ENCODE data around the gene KANSL2. TPM values are rescaled to one million over a fixed set of nuclear protein-coding genes. Genes with fewer than 3 reads are reported as not detected.
A peak's percentile ranks its signal among the peaks of the same experiment; 100 is the strongest.

KANSL2 gene
- total and polyA plus RNA-seq, 2 of the 13 experiments (the other 11 are each of a cell fraction or from before 2014, with no cell fraction given): 24.1 to 41.3 TPM

DNA sequence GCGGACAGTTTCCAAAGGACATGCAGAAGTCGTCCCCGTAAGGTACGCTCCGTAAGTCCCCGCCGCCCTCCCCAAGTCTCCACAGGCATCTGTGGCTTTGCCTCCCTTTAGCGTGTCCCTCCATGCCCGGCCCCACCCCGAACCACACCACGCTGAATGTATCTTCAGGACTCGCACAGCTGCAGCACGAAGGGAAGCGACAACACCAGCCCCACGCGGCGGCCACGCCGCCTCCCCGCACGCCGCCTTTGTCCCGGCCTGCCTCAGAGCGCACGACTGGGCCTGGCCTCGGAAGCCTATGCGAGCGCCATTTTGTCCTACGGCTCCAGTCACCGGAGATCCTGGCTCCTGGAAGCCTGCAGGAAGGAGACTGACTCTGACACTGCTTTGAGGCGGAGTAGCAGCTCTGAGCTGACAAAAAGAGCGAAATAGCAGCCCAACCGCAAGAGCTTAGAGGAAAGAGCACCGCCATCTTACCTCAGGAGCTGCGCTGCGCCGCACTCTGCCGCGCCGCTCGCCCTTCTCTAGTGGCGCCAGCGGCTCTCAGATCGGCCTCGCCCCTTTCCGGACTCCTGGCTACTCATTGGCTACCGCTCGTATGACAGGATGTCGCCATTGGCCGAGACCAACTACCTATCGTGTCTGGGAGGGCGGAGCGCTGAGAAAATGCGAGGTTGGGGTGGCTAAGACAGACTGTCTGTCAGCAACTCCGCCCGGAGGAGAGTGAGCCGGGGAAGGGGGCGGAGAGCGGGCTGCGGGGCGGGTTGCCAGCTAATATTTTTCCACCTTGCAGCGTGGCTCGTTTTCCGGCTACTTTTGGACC, at the start of gene KANSL2 (continued):
- TF ChIP-seq, protein P1, sequence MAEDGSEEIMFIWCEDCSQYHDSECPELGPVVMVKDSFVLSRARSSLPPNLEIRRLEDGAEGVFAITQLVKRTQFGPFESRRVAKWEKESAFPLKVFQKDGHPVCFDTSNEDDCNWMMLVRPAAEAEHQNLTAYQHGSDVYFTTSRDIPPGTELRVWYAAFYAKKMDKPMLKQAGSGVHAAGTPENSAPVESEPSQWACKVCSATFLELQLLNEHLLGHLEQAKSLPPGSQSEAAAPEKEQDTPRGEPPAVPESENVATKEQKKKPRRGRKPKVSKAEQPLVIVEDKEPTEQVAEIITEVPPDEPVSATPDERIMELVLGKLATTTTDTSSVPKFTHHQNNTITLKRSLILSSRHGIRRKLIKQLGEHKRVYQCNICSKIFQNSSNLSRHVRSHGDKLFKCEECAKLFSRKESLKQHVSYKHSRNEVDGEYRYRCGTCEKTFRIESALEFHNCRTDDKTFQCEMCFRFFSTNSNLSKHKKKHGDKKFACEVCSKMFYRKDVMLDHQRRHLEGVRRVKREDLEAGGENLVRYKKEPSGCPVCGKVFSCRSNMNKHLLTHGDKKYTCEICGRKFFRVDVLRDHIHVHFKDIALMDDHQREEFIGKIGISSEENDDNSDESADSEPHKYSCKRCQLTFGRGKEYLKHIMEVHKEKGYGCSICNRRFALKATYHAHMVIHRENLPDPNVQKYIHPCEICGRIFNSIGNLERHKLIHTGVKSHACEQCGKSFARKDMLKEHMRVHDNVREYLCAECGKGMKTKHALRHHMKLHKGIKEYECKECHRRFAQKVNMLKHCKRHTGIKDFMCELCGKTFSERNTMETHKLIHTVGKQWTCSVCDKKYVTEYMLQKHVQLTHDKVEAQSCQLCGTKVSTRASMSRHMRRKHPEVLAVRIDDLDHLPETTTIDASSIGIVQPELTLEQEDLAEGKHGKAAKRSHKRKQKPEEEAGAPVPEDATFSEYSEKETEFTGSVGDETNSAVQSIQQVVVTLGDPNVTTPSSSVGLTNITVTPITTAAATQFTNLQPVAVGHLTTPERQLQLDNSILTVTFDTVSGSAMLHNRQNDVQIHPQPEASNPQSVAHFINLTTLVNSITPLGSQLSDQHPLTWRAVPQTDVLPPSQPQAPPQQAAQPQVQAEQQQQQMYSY (CRISPR knock-in tag; IDR thresholded peaks at IDR 0.05): peak; percentile 37; the same call in 1 of the 2 replicates
- TF ChIP-seq ZNF605 (CRISPR knock-in tag; IDR thresholded peaks at IDR 0.05): peak; percentile 93
- TF ChIP-seq TBP (CRISPR knock-in tag; IDR thresholded peaks at IDR 0.05): no peak
- no peak for TF ChIP-seq ZNF652 (CRISPR knock-in tag; IDR thresholded peaks at IDR 0.05; ENCODE audit: borderline replicate concordance, low read depth)
- TF ChIP-seq FLYWCH1 (CRISPR knock-in tag; IDR thresholded peaks at IDR 0.05): no peak
- TF ChIP-seq, protein P2, sequence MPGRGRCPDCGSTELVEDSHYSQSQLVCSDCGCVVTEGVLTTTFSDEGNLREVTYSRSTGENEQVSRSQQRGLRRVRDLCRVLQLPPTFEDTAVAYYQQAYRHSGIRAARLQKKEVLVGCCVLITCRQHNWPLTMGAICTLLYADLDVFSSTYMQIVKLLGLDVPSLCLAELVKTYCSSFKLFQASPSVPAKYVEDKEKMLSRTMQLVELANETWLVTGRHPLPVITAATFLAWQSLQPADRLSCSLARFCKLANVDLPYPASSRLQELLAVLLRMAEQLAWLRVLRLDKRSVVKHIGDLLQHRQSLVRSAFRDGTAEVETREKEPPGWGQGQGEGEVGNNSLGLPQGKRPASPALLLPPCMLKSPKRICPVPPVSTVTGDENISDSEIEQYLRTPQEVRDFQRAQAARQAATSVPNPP (CRISPR knock-in tag; IDR thresholded peaks at IDR 0.05): no peak; the same call in 1 of the 2 replicates
- TF ChIP-seq TOE1 (CRISPR knock-in tag; IDR thresholded peaks at IDR 0.05): peak; percentile 83; the same call in 1 of the 2 replicates
- TF ChIP-seq CEBPZ (IDR thresholded peaks at IDR 0.05; ENCODE audit: low read length): no peak
- no peak for TF ChIP-seq ZNF546 (CRISPR knock-in tag; conservative IDR thresholded peaks at IDR 0.05)
- TF ChIP-seq NFE2 (CRISPR knock-in tag; IDR thresholded peaks at IDR 0.05): no peak
- no peak for TF ChIP-seq ZNF773 (CRISPR knock-in tag; IDR thresholded peaks at IDR 0.05; ENCODE audit: borderline replicate concordance)
- no peak for TF ChIP-seq ZNF431 (CRISPR knock-in tag; IDR thresholded peaks at IDR 0.05; ENCODE audit: borderline replicate concordance, low read depth)
- TF ChIP-seq HOXA9 (CRISPR knock-in tag; IDR thresholded peaks at IDR 0.05; ENCODE audit: borderline replicate concordance): no peak; the same call in 1 of the 2 replicates
- TF ChIP-seq KMT2A (CRISPR knock-in tag; IDR thresholded peaks at IDR 0.05): peak; percentile 97
- TF ChIP-seq ATM (IDR thresholded peaks at IDR 0.05; ENCODE audit: borderline replicate concordance): no peak
- peak; percentile 49 for TF ChIP-seq CBFB (CRISPR knock-in tag; IDR thresholded peaks at IDR 0.05)
- peak; percentile 94 for TF ChIP-seq SP2 (CRISPR knock-in tag; IDR thresholded peaks at IDR 0.05)
- TF ChIP-seq ZNF616 (CRISPR knock-in tag; IDR thresholded peaks at IDR 0.05; ENCODE audit: low read depth): no peak
- no peak for TF ChIP-seq NFE2L2 (IDR thresholded peaks at IDR 0.05; ENCODE audit: low read length)
- TF ChIP-seq ZNF740 (CRISPR knock-in tag; IDR thresholded peaks at IDR 0.05): no peak
- TF ChIP-seq STAG1 (CRISPR knock-in tag; IDR thresholded peaks at IDR 0.05): no peak
- 0 out of 2 replicates have a peak, but pooled peaks have one; percentile 15 for TF ChIP-seq HNF4A (CRISPR knock-in tag; IDR thresholded peaks at IDR 0.05)
- no peak for TF ChIP-seq SMC3 (IDR thresholded peaks at IDR 0.05; ENCODE audit: low read length)
